ENCODE results near the gene EBF4.

EBF4 gene

GRCh38 chr20:2736441-2736840, 43.9 kb downstream of the EBF4 start:
- TF ChIP-seq CTCF (IDR thresholded peaks at IDR 0.05), result no peak
- Histone ChIP-seq H3K9me3 (no peaks in the 10 kb centered on the region), H3K27me3 (no peaks in the 10 kb centered on the region), H3K36me3 (peaks cover 0 to 6% (median 0%) of the 10 kb centered on the region in 3 donors), H3K27ac (no peak overlapping the region), H3K4me3 (no peak overlapping the region), H3K4me1 (no peaks in the 10 kb centered on the region)
- intact Hi-C loops (cut with DNase I; ENCODE audit: low total_unique reads), result no loop called here
- DNase-seq, result no peak

- no peak overlapping the region for H3K27ac ChIP-seq
- DNase-seq, result no peak
- H3K36me3 ChIP-seq, result no peaks in the 10 kb centered on the region
- peaks cover 0 to 3% (median 0%) of the 10 kb centered on the region in 4 donors for H3K4me1 ChIP-seq
- no peak for TF ChIP-seq CTCF (IDR thresholded peaks at IDR 0.05)
- H3K27me3 ChIP-seq, result no peaks in the 10 kb centered on the region
- intact Hi-C loops (cut with DNase I; ENCODE audit: low total_unique reads), result no loop called here
- H3K4me3 ChIP-seq, result no peak overlapping the region
- no peaks in the 10 kb centered on the region for H3K9me3 ChIP-seq
Observed at GRCh38 chr20:2738331-2739041, 45.9 kb downstream of the EBF4 start.

- no peak for DNase-seq
- H3K36me3 ChIP-seq, result no peaks in the 10 kb centered on the region
- intact Hi-C loops (cut with DNase I; ENCODE audit: low total_unique reads), result no loop called here
- no peak overlapping the region for H3K27ac ChIP-seq
- no peak for TF ChIP-seq CTCF (IDR thresholded peaks at IDR 0.05)
- H3K9me3 ChIP-seq, result no peaks in the 10 kb centered on the region
- no peak overlapping the region for H3K4me3 ChIP-seq
- H3K27me3 ChIP-seq, result no peaks in the 10 kb centered on the region
- H3K4me1 ChIP-seq, result peaks cover 0 to 3% (median 0%) of the 10 kb centered on the region in 4 donors
Observed at GRCh38 chr20:2739042-2739398, 46.4 kb downstream of the EBF4 start.

- TF ChIP-seq CTCF (IDR thresholded peaks at IDR 0.05), result no peak
- Histone ChIP-seq H3K27me3 (no peaks in the 10 kb centered on the region), H3K27ac (no peak overlapping the region), H3K36me3 (no peaks in the 10 kb centered on the region), H3K9me3 (no peaks in the 10 kb centered on the region), H3K4me1 (peaks cover 0 to 3% (median 0%) of the 10 kb centered on the region in 4 donors), H3K4me3 (no peak overlapping the region)
- DNase-seq, result no peak
- intact Hi-C loops (cut with DNase I; ENCODE audit: low total_unique reads), result no loop called here
Observed at GRCh38 chr20:2740702-2741101, 48.1 kb downstream of the EBF4 start.

DNA sequence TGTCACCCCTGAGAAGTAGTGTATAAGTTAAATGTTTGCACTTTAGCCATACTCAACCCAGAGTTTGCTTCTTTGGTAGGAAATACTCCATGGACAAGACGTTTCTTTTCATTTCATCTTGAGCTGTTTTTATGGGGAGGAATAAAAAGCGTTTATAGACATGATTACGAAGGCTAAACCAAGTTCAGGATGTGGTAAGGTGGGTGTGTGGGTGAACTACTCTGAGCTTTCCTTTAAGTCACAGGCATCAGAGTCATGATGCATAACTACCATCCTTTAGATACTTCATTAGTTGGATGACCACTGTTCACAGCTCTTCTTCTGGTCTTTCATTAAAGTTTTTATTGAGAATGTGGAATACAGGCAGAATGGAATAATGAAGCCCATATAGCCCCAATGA, 48.9 kb downstream of the EBF4 start:
- H3K9me3 ChIP-seq, result no peaks in the 10 kb centered on the region
- no peaks in the 10 kb centered on the region for H3K27me3 ChIP-seq
- no peak overlapping the region for H3K4me3 ChIP-seq
- no peaks in the 10 kb centered on the region for H3K36me3 ChIP-seq
- no peak for DNase-seq
- peaks cover 0 to 3% (median 0%) of the 10 kb centered on the region in 4 donors for H3K4me1 ChIP-seq
- H3K27ac ChIP-seq, result no peak overlapping the region
- no peak for TF ChIP-seq CTCF (IDR thresholded peaks at IDR 0.05)
- intact Hi-C loops (cut with DNase I; ENCODE audit: low total_unique reads), result no loop called here

GRCh38 chr20:2741881-2742280, 49.3 kb downstream of the EBF4 start:
- Histone ChIP-seq H3K27ac (no peak overlapping the region), H3K4me1 (peaks cover 0 to 3% (median 0%) of the 10 kb centered on the region in 4 donors), H3K36me3 (no peaks in the 10 kb centered on the region), H3K27me3 (no peaks in the 10 kb centered on the region), H3K4me3 (no peak overlapping the region), H3K9me3 (no peaks in the 10 kb centered on the region)
- no peak for TF ChIP-seq CTCF (IDR thresholded peaks at IDR 0.05)
- no peak for DNase-seq
- intact Hi-C loops (cut with DNase I; ENCODE audit: low total_unique reads), result no loop called here
